ENCODE data around the gene KRT82.

DNA sequence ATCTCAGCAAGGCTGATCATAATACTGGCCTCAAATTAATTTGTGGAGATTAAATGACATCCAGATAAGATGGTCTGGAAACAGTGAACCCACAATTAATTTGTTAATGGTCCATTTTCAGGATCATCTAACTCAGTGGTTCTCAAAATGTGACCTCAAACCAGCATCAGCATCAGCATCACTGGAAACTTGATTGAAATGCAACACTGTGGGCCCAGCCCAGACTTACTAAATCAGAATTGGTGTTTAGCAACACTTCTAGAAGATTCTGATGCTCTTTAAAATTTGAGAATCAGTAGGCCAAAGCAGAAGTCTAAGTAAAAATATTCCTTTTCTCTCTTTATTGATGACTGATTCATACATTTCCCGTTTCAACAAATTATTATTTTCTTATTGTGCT is 10.7 kb upstream of the KRT82 start:
- TF ChIP-seq, protein P1, sequence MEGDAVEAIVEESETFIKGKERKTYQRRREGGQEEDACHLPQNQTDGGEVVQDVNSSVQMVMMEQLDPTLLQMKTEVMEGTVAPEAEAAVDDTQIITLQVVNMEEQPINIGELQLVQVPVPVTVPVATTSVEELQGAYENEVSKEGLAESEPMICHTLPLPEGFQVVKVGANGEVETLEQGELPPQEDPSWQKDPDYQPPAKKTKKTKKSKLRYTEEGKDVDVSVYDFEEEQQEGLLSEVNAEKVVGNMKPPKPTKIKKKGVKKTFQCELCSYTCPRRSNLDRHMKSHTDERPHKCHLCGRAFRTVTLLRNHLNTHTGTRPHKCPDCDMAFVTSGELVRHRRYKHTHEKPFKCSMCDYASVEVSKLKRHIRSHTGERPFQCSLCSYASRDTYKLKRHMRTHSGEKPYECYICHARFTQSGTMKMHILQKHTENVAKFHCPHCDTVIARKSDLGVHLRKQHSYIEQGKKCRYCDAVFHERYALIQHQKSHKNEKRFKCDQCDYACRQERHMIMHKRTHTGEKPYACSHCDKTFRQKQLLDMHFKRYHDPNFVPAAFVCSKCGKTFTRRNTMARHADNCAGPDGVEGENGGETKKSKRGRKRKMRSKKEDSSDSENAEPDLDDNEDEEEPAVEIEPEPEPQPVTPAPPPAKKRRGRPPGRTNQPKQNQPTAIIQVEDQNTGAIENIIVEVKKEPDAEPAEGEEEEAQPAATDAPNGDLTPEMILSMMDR (IDR thresholded peaks at IDR 0.05; ENCODE audit: poor library complexity) = no peak
- TF ChIP-seq EZH2 (IDR thresholded peaks at IDR 0.05; ENCODE audit: borderline replicate concordance) = no peak

Measured in hepatocyte (in vitro differentiated cells).